GM21515 (cell line): ENCODE results near the gene ACP3.

Experiments
- ATAC-seq: cut with Tn5 transposase; IDR thresholded peaks from one replicate; pipeline ENCODE4 v1.9.1; 2021; ENCODE audit not compliant: unreplicated experiment

ACP3 gene

GRCh38 chr3:132405609-132406299 is 88.5 kb downstream of the ACP3 start:
- no peak for ATAC-seq

- no peak for ATAC-seq
Measured at GRCh38 chr3:132406587-132406986, 89.4 kb downstream of the ACP3 start.

DNA sequence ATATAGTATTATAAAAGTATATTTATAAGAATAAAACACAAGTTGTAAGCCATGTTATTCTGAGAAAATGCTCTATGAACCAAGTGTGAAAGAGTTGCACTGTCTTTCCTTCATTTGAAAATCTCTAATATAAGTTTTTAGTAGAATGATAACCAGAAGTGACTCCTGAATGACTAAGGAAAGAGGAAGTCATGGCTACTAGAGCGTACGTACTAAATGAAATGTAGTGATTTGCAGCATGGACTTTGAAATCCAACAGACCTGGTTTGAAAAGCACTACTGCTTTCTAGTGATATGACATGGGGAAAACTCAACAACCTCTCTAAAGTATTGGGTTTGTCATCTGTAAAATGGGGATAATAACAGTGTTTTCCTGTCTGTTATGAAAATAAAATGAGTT is 89.8 kb downstream of the ACP3 start:
- no peak for ATAC-seq
